GM19043 (cell line): ENCODE results near the gene AIDA.
"Not testable (repeated sequence)": the region's sequence is repeated elsewhere in the genome, so short reads cannot be mapped to it uniquely, and the experiment has no call there.

Experiments used
- ATAC-seq: cut with Tn5 transposase; IDR thresholded peaks from one replicate; pipeline ENCODE4 v1.9.1; 2021; ENCODE audit warnings: low read depth; ENCODE audit not compliant: unreplicated experiment

AIDA gene

DNA sequence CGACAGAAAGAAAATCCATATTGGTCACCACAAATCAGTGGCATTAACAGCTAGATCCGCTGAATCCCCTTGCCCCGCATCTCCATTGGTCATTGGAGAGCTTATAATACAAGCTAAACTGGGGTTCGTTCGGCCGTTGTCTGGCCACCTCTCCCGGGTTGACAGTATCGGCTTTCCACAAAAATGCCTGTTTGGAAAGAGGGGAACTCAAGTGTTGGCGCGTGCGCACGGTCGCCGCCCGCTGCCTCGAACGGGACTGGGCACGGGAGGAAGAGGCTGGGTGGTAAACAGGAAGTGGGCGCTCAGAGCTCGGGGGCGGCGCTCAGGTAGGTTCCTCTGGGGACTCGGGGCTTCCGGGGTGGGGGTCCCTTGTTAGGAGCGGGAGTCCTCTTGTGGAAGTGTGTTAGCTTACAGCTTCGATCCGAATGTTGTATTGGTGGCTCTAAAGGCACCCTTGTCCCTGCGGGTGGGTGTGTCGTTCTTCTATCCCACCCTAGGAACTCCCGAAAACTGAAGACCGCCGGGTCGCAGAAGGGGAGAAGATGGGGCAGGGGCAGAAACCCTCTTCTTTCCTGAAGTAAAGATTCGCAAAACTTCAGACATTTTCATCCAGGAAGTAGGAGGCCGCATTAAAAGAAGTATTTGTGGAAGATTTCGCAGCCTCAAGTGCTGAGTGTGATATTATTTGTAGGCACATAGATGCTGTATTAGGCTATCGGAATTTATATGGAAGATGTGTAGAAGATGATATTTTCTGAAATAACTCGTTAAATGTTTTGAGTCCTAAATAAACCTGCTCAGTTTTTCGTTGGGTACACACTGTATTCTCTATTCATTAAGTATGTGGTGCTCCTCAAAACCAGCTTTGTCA lies 1.0 kb upstream of the AIDA start:
- ATAC-seq: peak; percentile 61

DNA sequence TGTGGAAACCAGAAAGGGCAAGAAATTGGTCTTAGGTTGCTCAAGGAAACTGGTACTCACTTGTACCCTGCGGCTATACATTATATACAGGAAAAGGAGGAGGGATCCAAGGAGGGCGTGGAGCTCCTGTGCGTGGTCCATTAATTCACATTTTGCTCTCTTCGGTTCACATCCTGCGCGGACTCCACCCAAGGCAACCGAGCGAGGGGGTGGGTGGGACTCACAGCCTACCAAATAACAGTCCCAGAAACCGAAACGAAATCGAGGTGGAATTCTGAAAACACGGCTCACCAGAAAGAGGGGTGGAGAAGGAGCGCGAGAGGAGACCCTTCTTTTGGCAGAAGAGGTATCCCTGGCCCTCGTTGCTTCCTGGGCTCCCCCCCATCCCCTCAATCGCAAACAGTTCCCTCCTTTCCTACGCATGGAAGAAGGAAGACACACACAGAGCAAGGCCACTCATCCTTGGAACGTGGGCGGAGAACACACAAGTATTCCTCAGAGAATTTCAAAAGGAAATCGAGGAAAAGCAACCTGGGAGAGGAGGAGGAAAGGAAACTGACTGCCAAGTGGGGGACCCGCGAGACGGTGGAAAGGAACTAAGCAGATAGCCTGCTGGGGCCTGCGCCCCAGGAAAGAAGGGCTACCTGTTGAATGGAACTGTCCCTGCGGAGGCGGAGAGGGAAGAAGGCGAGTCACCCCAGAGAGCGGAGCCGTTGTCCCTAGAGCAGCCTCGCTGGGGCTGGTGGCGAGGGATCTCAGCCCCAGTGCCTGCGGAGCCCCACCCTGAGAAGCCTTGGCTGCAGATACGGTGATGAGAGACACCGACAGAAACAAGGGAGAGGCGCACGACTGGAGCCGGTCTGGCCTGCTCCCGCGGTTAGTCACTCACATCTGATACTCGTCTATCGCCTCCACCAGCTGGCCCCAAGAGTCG lies 705 bp downstream of the AIDA start:
- peak; percentile 25 for ATAC-seq

DNA sequence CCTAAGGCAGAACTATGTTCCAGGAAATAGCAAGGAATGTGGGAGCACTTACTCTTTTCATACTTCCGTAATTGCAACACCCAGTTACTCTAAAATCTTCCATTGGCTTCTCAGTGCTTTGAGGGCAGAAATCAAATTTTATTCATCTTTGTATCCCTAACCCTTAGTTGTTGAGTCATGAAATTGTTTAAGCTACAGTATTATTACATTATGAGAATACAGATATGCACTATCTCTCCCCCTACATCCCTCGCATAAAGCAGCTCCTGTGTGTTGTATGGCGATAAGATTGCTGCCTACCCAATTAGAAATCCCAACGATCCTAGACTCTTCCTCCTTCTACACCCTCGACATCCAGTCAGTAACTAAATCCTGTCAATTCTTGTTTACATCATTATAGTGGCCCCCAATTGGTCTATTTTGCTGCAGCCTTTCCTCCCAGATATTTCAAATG lies 2.6 kb downstream of the AIDA start:
- no peak for ATAC-seq

DNA sequence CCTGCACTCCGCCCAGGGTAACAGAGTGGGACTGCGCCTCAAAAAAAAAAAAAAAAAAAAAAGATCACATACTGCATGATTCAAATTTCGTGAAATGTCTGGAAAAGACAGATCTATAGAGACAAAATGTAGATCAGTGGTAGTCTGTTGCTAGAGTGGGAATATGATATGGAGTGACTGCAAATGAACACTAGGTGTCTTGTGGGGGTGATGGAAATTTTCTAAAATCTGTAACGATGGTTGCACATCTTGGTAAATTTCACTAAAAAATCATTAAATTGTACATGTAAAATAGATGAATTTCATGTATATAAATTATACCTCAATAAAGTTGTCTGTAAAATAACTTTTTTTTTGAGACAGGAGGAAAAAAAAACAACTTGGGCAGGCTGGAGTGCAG lies 5.5 kb downstream of the AIDA start:
- ATAC-seq: no peak

DNA sequence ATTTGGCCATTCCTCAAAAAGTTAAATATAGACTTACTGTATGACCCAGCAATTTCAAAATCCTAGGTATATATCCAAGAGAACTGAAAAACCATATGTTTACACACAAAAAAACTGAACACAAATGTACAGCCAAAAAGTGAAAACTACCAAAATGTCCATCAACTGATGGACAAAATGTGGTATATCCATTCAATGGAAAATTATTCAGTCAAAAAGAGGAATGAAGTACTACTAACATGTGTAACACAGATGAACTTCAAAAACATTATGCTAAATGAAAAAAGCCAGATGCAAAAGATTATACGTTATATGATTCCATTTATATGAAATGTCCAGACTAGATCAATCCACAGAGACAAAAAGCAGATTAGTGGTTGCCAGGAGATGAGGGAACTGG lies 8.0 kb downstream of the AIDA start:
- ATAC-seq: no peak

DNA sequence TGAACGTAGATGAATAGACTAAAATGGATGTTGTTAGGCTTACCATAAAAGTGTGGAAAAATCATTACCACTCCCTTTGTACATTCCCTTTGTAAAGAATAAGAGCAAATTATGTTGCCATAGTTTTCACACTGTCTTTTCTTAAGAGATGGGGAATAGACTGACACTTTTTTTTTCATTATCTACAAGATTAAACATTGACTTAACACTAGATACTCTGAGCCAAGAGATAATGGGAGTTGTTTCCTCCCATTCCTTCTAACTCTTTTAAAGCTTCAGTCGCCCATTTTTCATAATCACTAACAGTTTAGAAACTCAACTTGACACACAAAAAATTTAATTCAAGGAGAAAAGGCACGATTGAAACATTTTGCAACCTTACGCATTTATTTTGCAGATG lies 10.1 kb downstream of the AIDA start:
- ATAC-seq: no peak

DNA sequence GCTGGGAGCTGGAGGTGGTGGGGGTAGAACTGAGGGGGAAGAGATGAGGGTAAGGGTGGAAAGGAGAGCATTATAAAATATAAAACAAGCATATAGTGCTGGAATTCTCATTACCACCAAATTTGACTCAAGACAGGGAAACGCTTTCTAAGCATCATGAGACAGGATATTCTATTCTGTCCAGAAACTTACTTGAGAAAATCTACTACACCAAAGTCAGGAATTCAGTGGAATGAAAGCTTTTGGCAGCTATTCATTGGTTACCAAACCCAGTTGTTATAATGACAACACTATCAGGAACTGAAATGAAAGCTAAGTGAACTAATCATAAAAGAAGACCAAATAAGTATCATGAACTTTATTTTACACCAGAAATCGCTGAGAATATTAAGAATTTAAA lies 14.5 kb downstream of the AIDA start:
- no peak for ATAC-seq

DNA sequence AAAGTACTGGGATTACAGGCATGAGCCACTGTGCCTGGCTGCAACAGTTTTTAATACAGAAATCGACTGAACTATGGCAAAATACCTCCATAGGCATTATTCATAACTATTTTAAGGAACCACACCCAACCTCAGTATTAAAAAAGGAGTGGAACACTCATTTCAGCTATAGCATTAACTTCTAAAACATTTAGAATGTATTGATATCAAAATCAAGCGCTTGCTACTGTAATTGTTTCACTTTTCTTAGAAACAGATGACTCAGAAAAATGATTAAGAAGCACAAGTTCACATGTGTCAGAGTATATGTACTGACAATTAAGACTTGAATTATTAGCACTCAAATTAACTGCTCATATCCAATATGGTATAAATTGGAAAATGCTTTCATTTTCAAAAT lies 15.1 kb downstream of the AIDA start:
- no peak for ATAC-seq

DNA sequence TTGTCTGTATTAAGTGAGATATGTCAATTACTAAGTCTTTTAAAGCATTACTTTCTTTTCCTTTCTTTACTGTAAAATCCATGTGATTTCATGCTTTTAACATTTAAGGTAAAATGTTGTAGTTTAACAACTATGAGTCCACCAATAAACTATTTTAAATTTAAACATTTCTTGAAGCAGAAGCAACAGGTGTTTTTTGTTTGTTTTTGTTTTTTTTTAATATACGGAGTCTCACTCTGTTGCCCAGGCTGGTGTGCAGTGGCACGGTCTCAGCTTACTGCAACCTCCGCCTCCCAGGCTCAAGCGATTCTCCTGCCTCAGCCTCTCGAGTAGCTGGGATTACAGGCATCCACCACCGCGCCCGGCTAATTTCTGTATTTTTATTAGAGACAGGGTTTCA lies 15.6 kb downstream of the AIDA start:
- ATAC-seq: no peak

DNA sequence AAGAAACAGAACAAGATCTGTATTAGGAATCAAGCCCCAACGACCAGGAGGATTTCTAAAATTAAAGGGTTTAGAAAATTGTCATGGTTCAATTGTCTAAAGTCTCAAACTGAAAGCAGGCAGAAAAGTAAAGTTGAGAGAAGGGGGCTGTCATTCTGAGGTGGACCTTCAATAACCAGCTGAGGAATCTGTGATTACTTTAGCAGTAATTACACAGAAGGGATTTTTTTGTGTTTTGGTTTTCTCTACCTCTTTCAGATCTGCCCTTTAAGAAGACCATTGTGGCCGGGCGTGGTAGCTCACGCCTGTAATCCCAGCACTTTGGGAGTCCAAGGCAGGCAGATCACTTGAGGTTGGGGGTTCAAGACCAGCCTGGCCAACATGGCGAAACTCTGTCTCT lies 17.4 kb downstream of the AIDA start:
- ATAC-seq: no peak

DNA sequence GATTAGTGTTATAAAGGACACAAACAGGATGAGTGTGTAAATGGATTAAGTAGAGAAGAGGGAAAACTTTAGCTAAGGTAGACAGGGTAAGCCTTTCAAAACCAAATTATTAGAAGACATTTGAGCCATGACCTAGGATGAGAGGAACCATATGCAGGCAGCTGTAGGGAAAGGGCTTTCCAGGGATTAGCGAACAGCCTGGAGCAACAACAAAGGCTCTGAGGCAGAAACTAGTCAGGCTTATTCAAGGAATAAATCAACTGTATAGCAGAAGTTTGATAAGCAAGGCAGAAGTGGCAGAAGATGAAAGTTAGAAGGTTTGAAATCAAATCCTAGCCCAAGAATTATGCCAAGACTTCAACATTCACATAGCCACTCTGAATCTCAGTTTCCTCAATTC lies 21.3 kb downstream of the AIDA start:
- no peak for ATAC-seq

DNA sequence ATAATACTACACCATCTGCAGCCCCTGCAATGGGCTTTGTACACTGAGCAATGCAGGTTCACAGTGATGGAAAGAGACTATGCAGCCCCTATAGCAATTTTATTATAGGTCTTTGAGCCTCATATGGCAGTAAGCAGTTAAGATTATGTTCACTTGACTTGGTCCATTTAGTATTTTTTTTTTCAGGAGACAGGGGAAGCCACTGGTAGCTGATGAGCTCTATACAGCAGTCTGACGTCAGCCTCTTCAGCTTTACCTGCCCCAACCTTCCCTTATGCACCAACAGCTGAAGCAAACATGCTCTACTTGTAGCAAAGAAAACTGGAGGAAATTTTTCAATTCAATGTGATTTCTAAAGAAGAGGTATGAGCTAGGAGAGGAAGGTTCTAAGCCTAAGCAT lies 32.2 kb downstream of the AIDA start:
- no peak for ATAC-seq

DNA sequence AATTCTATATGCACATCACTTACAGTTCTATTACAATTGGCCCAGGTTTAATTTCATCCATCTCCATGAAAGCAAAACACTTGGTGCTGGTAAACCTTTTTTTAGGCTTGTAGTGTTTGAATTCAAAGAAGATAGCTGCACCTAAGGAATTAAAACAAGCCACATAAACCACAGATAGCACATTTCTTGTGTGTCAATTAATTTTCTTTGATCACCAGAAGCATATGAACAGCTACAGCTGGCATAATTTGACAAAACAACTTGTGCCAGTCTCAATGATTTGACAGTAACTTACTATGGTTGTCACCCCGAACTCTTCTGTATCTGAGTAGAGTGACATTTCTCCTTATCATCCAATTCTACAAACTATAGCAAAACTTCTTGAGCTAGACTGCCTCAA lies 42.2 kb downstream of the AIDA start:
- no peak for ATAC-seq

DNA sequence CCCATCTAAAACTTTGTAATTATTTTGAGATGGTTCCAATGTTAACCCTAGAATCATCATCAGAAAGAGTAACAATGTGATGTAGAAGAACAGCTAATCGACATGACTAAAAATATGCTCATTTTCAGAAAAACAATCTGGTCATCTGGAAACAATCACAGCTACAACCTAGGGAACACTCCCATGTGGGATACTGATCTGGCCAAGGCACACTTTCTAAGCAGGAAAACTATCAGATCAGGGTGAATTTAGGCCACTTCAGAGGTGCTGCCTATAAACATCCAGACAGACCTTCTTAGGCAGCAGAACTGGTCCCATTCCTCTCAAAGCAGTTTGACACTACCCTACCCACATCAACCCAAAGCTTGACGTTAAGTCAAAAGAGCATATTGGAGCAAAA lies 43.2 kb downstream of the AIDA start:
- not testable (repeated sequence) for ATAC-seq

DNA sequence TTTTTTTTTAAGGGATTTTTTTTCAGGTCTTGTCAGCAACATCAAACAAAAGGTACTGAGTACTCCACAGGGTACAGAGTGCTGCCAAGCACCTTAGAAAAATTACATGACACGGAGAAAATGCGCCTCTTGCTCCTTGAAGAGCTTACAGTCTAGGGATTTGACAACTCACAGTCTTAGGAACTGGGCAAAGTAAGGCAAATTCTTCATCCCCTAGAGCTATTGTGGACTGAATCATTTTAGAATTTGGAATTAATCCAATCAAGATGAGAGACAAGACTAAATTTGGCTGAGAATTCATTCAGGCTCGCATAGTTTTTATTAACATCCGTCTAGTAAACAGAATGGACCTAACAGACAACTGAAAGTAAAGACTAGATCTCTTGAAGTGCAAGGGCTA lies 44.1 kb downstream of the AIDA start:
- ATAC-seq: not testable (repeated sequence)

DNA sequence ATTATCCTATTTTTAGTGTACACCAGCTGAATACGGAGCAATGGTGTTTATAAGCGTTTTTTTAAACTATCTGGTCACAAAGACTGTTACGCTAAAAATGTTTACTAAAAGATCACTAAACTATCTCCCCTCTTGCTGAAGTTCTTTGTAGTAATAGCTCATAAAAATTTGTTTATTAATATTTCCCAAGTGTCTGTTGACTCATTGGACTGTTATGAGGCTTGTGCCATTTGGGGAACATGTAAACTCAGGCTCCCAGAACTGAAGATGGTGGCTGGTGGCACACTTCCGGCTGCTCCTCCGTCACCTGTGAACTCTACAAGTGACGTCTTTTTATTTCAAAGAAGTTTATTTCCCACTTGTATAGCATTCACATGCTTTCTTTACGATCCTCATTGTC lies 46.3 kb downstream of the AIDA start:
- ATAC-seq: no peak

DNA sequence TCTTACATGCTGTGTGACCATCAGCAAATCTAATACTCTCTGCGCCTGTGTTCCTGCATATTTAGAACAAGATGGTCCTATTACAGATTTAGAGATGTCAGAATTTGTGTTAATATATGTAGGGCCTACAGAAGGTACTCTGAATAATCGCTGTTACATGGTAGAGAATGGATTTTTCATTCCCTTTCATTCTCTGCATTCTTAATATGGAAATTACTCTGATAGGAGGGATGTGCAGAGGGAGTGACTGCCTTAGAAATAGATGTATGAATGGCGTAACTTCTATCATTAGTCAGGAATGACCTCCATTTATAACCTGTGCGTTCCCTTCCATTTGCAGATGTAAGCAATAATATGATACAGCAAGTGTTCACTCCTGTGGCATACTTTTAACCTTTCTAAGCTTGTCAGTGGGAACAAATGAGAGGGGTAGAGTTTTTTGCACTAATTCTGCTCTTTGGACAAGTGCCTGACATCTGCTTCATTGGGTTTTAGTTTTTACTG lies 48.8 kb downstream of the AIDA start:
- ATAC-seq: no peak

DNA sequence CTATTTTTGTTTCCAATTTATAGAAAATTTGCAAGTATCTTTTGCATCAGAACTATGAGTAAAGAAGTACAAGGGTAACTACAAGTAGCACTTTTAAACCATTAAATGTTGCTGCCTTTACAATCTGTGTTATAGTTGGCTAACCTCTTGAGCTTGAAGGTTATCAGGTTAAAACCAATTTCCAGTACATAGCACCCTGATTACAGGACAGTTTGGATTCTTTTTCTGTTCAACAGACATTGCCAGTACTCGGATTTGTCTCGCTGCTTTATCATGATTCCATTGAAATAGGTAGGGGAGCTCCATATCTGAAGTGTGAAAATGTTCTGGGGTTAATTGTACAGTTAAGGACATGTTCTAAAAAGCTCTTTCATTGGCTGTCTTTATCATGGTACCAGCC lies 54.4 kb downstream of the AIDA start:
- no peak for ATAC-seq

DNA sequence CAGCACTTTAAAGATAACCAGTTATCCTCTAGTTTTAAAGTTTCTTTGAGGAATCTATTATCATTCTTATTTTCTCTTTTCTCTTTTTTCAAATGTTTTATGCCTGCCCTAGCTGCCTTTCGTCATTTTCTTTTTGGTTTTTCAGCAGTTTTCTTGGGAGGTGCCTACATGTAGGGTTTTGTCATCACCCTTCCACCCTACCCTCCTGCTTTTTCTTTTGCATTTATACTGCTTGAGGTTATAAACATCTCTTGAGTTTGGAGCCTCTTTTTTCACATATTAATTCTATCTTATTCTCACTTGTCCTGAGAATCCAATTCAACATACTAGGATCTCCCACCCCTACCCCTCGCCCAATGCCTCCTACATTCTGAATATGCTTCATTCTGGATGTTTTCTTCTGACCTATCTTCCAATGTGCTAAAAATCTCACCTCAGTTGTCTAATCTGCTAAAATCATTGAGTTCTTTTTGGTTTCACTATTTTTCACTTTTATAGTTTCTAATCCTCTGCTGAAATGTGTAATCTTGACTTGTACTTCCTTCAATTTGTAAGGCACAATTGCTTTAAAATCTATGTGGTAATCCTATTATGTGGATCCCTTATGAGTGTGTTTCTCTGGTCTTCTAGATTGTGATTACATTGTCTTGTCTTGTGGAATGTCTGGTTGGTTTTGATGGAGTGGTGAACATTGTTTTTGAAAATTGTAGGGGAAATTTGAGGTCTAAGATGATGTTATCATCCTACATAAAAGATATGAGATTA lies 55.7 kb downstream of the AIDA start:
- no peak for ATAC-seq

DNA sequence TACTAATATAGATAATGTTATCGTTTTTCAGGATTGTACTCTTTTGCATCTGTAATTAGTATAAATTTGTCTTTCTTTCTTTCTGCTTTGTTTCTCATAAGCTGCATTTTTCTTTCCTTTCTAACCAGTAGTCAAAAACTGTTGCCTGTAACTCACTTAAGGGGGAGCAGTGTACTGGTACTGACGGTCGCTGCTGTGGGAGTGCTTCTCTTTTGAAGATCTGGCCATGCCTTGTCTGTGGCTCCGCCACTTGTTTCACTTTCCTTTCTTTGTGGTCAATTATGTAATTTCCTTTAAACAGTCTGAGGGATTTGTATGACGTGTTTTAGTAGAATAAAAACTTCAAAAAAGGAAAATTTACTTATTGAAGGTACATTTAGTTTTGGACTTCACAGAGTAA lies 57.4 kb downstream of the AIDA start:
- ATAC-seq: peak; percentile 92
